Thymus (tissue), 11 donors: ENCODE measurements around the gene GEMIN2. TPM values are rescaled to one million over a fixed set of nuclear protein-coding genes. Genes with fewer than 3 reads are reported as not detected.
A peak's percentile ranks its signal among the peaks of the same experiment; 100 is the strongest.
"Not testable (repeated sequence)": the region's sequence is repeated elsewhere in the genome, so short reads cannot be mapped to it uniquely, and the experiment has no call there.

Source experiments
- DNase-seq, 9 donors: peaks; one replicate each; pipeline ENCODE4 v3.0.0-alpha.2; 2013; ENCODE audit warnings: low spot score in 9 of 9, low read depth in 6 of 9, missing footprints in 1 of 9
- H3K27ac ChIP-seq, 2 donors: one replicate each; pipeline ENCODE4 v1.5.1; 2013; ENCODE audit warnings: control low read depth in 1 of 2, low read depth in 1 of 2, low read length in 1 of 2, mild to moderate bottlenecking in 1 of 2, moderate library complexity in 1 of 2
- H3K27me3 ChIP-seq, 2 donors: one replicate each; pipeline ENCODE4 v1.5.1; 2013; ENCODE audit warnings: low read length in 1 of 2; ENCODE audit not compliant: control insufficient read depth in 2 of 2, insufficient read depth in 1 of 2
- H3K36me3 ChIP-seq, 2 donors: one replicate each; pipeline ENCODE4 v1.5.1; 2013; ENCODE audit warnings: low read length in 1 of 2, mild to moderate bottlenecking in 1 of 2, moderate library complexity in 1 of 2; ENCODE audit not compliant: control insufficient read depth in 2 of 2, insufficient read depth in 2 of 2
- H3K4me1 ChIP-seq, 2 donors: one replicate each; pipeline ENCODE4 v1.5.1; 2013; ENCODE audit warnings: low read length in 2 of 2; ENCODE audit not compliant: control insufficient read depth in 2 of 2, insufficient read depth in 2 of 2
- H3K4me3 ChIP-seq, 2 donors: one replicate each; pipeline ENCODE4 v1.5.1; 2013; ENCODE audit warnings: low read length in 2 of 2, control low read depth in 1 of 2, mild to moderate bottlenecking in 1 of 2
- H3K9me3 ChIP-seq, 2 donors: one replicate each; pipeline ENCODE4 v1.5.1; 2013; ENCODE audit warnings: low read length in 1 of 2, mild to moderate bottlenecking in 1 of 2; ENCODE audit not compliant: control insufficient read depth in 2 of 2, insufficient read depth in 1 of 2
- WGBS: extraction: QIAGEN DNeasy Blood & Tissue Kit; methylation state at CpG from one replicate; pipeline ENCODE4 v1.1.7; 2013; 5-methylcytosine and 5-hydroxymethylcytosine counted together
- polyA plus RNA-seq: library from polyadenylated mRNA; stranded (reverse); fragments of 200-250 nt; gene quantifications from one replicate; pipeline ENCODE4 v1.2.3, GENCODE V29; 2013
- total RNA-seq: library from RNA; stranded (reverse); fragments of 120-200 nt; gene quantifications from one replicate; pipeline ENCODE4 v1.2.4, GENCODE V29; 2013
- donor health status: healthy.

GEMIN2 gene
- total and polyA plus RNA-seq, 2 donors, result 18.2 to 29.8 TPM

DNA sequence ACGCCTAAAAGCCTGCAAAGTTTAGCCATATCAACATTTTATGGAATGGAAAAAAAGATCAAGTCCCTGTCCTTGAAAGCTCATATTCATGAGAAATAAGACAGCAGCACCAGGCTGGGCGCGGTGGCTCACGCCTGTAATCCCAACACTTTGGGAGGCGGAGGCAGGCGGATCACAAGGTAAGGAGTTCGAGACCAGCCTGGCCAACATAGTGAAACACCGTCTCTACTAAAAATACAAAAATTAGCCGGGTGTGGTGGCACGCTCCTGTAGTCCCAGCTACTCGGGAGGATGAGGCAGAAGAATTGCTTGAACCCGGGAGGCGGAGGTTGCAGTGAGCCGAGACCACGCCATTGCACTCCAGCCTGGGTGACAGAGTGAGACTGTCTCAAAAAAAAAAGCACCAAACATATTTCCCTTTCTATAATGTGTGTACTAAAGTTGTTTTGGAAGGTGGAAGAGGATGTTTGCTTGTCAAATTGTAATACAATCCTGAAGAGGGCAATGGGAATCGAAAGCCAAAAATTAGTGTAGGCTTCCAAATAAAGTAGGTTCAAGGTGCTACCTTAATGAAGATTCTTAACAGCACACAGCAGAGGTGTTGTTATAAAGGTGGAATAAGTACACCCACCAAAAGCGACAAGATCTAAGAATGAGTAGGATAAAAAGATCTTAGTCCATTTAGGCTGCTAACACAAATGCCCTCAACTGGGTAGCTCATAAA, 9.9 kb upstream of the GEMIN2 start:
- H3K4me3 ChIP-seq, result peak overlapping the region; percentile 98
- WGBS, result 92% methylated on average over 17 of the region's 17 CpGs
- H3K27me3 ChIP-seq, H3K27ac ChIP-seq, H3K9me3 ChIP-seq, H3K36me3 ChIP-seq, DNase-seq, H3K4me1 ChIP-seq: not testable (repeated sequence)

DNA sequence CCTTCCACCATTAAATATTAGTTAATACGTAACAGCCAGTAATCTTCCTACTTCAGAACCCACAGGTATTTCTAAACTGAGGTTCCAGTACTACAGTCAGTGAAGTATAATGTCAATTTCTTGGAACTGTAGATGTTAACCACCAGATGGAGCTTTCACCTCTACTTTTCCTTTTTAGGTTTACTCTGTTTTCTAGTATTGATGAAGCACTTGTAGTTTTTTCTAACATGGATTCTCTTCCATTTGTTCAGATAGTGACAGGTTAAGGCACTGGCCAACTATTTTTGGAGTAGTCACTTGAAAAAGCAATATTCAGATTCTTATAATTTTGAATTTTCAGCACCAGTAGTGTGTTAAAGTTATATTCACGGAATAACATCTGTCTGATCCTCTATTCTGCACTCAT, 6.5 kb upstream of the GEMIN2 start:
- peak in 4 of 9 donors; percentile 22 to 63 (median 40) for DNase-seq
- 90% methylated on average over 2 of the region's 2 CpGs for WGBS

GRCh38 chr14:39108791-39109190, 5.3 kb upstream of the GEMIN2 start:
- no peak overlapping the region for H3K27ac ChIP-seq
- no peaks in the 10 kb centered on the region for H3K9me3 ChIP-seq
- 97% methylated on average over 3 of the region's 3 CpGs for WGBS
- H3K27me3 ChIP-seq, result no peaks in the 10 kb centered on the region
- DNase-seq, result no peak
- no peaks in the 10 kb centered on the region for H3K36me3 ChIP-seq
- peaks cover 2 to 5% of the 10 kb centered on the region in 2 donors for H3K4me1 ChIP-seq
- H3K4me3 ChIP-seq, result no peak overlapping the region

More for the DNA sequence above, 6.5 kb upstream of the GEMIN2 start:
- Histone ChIP-seq H3K27me3 (no peaks in the 10 kb centered on the region), H3K9me3 (no peaks in the 10 kb centered on the region), H3K27ac (no peak overlapping the region), H3K36me3 (no peaks in the 10 kb centered on the region), H3K4me3 (no peak overlapping the region), H3K4me1 (peaks cover 5% of the 10 kb centered on the region in 2 donors)

- no peaks in the 10 kb centered on the region for H3K36me3 ChIP-seq
- no peaks in the 10 kb centered on the region for H3K9me3 ChIP-seq
- H3K4me3 ChIP-seq, result no peak overlapping the region
- no peak overlapping the region for H3K27ac ChIP-seq
- no peak for DNase-seq
- no peaks in the 10 kb centered on the region for H3K27me3 ChIP-seq
- 95% methylated on average over 12 of the region's 12 CpGs for WGBS
- peaks cover 4 to 6% of the 10 kb centered on the region in 2 donors for H3K4me1 ChIP-seq
Measured at GRCh38 chr14:39109893-39110715, 4.0 kb upstream of the GEMIN2 start.

- whole genome bisulfite sequencing, result 88% methylated on average over 3 of the region's 3 CpGs
- H3K9me3 ChIP-seq, result no peaks in the 10 kb centered on the region
- peak overlapping the region in 1 of 2 donors; percentile 83 for H3K27ac ChIP-seq
- no peak for DNase-seq
- peak overlapping the region; percentile 65 to 86 for H3K4me3 ChIP-seq
- H3K4me1 ChIP-seq, result peaks cover 5 to 8% of the 10 kb centered on the region in 2 donors
- no peaks in the 10 kb centered on the region for H3K27me3 ChIP-seq
- H3K36me3 ChIP-seq, result peaks cover 0 to 3% of the 10 kb centered on the region in 2 donors
Measured at GRCh38 chr14:39113685-39114072, 444 bp upstream of the GEMIN2 start.

DNA sequence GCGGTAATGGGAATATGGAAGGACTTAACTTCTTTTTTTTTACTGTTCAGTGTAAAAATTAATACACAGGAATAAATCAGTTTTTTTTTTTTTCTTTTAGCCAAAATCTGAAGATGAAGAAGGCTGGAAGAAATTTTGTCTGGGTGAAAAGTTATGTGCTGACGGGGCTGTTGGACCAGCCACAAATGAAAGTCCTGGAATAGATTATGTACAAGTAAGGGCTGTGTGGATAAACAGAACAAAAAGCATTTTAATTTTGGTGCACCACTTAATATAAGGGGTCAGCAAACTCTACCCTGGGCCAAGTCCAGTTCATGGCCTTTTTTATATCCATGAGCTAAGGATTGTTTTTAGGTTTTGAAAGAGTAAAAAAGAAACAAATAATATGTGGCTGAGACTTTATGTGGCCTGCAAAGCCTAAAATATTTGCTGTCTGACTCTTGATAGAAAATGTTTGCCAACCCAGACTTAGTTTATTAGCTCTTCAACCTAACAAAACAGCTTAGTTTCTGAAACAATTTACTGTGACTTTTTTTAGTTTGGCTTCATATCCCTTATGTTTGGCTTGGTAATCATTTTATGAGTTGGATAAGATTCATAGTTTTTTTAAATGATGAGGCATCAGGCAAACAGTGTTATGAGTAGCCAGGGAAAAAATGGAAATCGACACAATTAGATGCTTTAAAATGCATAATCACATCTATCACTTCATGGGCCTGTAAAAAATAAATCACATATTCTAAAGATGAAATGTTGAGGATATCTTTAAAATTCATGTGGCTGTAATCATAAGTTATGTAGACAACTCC, 8.4 kb downstream of the GEMIN2 start:
- Histone ChIP-seq H3K27ac (no peak overlapping the region), H3K4me3 (no peak overlapping the region), H3K9me3 (no peaks in the 10 kb centered on the region), H3K36me3 (peaks cover 3 to 42% of the 10 kb centered on the region in 2 donors), H3K27me3 (no peaks in the 10 kb centered on the region), H3K4me1 (no peaks in the 10 kb centered on the region)
- 100% methylated on average over 3 of the region's 3 CpGs for WGBS
- no peak for DNase-seq

- DNase-seq, H3K4me3 ChIP-seq, H3K27me3 ChIP-seq, H3K27ac ChIP-seq, H3K4me1 ChIP-seq: not testable (repeated sequence)
- WGBS, result 97% methylated on average over 8 of the region's 8 CpGs
- peaks cover 0 to 13% of the 10 kb centered on the region in 2 donors for H3K9me3 ChIP-seq
- H3K36me3 ChIP-seq, result peaks cover 7 to 28% of the 10 kb centered on the region in 2 donors
Measured at GRCh38 chr14:39137835-39138234, 23.7 kb downstream of the GEMIN2 start.

DNA sequence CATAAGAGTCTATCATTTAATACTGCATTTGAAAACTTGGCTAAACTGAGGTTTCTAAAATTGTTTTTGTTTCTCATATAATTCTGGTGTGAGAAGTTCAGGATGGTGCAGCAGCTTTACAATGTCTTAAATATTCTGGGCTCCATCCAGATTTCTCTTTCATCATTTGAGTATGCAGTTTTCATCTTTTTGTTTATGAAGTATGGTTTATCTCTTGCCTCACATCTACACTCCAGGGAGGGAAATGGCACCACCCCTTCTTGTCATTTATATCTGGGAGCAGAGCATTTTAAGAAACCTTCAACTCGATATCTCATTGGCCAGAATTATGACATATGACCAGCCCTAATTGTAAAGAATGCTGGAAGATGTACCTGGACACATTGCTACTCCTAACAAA, 24.3 kb downstream of the GEMIN2 start:
- Histone ChIP-seq H3K9me3 (peaks cover 0 to 13% of the 10 kb centered on the region in 2 donors), H3K4me1 (no peaks in the 10 kb centered on the region), H3K27me3 (no peaks in the 10 kb centered on the region), H3K36me3 (peaks cover 7 to 28% of the 10 kb centered on the region in 2 donors), H3K27ac (no peak overlapping the region), H3K4me3 (no peak overlapping the region)
- DNase-seq, result no peak
- WGBS, result 99% methylated on average over 1 of the region's 1 CpG
